Stimulated activated CD8-positive, alpha-beta memory T cell treated with anti-CD3 and anti-CD28 coated beads, Interleukin-12 subunit alpha, Interleukin-12 subunit beta, amount 100 ng/mL, for 4 hours (primary cell): ENCODE measurements around the gene RAPGEFL1.
"Not testable (repeated sequence)": the region's sequence is repeated elsewhere in the genome, so short reads cannot be mapped to it uniquely, and the experiment has no call there.

ENCODE experiments used
- DNase-seq: peaks from one replicate; pipeline ENCODE4 v3.0.0-alpha.2; 2020; ENCODE audit warnings: low read depth

Gene RAPGEFL1

DNA sequence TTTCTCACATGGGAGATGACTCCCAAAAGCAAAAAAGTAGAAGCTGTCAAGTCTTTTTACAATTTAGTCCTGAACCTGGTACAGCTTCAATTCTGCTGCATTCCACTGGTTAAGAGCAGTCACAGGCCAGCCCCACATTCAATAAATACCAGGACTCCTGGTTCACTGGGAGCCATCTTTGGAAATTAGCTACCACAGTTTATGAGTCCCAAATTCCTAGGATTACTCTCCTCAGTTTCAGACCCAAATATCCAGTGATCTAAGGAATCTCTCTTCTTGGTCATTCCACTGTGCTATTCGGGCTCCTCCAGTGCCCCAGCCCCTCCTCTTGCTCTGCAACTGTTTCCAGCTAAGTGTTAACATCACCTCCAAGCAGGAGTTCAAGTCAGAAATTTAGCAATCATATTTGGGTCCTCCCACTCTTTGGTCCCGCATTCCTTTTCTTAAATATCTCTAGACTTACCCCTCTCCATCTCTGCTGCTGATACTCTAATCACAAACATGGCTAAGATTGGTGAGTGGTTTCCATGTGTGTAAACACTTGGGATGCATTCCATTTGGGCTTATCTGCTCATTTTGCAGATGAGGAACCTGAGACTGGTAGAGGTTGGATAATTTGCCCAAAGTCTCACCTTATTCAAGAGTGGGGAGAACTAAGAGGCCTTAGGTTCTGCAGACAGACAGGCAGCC is 32.3 kb downstream of the RAPGEFL1 start:
- DNase-seq = no peak

DNA sequence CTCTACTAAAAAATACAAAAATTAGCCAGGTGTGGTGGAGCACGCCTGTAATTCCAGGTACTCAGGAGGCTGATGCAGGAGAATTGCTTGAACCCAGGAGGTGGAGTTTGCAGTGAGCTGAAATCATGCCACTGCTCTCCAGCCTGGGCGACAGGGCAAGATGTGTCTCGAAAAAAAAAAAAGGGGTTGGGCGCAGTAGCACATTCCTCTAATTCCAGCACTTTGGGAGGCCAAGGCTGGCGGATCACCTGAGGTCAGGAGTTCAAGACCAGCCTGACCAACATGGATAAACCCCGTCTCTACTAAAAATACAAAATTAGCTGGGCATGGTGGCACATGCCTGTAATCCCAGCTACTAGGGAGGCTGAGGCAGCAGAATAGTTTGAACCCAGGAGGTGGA is 36.6 kb downstream of the RAPGEFL1 start:
- not testable (repeated sequence) for DNase-seq

DNA sequence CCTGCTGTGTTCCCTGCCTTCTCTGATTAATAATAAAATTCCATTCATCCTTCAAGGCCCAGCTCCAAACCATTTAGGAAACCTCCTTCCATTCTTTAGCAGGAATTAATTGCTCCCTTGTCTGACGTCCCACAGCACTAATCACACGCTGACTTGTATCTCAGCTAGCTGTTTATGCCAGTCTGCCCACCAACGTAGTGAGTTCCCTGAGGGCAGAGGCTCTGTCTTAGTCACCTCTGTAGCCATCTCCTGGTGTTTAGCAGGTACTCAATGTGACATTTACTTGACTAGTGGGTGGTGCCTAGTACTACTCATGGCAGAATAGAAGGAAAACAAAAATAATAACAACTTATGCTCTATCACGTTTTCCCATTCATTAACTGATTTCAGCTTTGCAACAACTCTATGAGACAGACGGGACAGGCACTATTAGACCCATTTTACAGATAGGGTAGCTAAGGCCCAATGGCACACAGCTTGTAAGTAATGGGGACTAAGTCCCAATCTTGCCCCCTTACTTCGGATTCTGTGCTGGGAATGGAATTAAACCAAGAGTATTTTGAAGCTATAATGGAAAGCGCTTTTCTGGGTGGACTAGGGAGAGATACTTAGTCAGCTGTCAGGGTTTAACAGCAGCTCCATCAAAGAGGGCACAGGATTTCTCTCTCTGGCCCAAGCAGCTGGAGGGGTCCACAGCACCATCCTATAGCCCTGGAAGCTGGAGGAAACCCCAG is 40.9 kb downstream of the RAPGEFL1 start:
- no peak for DNase-seq

DNA sequence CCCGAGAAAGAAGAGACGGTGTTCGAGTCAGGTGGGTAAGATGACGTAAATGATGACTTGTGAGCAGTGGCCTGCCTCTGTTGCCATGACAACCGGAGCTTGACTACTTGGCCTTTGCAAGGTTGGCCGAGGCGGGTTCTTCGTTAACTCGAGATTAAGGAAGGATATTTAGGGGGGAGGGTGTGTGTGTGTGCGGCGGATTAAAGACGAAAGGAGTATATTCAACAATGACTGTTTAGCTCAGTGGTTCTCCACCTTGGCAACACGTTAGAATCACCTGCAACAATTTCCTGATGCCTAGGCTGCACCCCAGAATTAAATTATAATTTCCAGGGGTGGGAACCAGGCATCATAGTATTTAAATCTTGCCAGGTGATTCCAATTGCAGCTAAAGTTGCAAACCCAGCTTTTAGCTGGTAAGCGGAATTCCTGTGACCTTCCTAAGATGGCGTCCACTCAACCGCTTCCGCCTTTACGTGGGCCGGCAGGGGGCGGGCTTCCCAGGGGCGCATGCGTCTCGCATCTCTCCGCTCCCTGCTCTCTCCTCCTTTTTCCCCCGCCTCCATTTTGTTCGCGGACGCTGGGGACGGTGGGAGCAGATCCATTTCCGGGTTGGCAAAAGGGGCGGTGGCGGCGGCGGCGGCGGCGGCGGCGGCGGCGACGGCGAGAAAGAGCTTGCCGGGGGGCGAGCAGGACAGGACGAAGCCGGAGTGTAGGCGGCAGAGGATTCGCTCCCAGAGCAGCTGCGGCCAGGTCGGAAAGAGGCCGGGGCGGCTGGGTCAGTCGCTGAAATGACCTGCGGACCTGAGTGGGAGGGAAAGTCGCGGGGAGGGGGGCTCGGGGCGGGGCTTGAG is 41.7 kb downstream of the RAPGEFL1 start, which contains the start of gene WIPF2:
Gene WIPF2 (plus strand): TSS at position 565 of the 854 bp plus-strand sequence. CDS start 37,156 bp downstream, outside the sequence.
- peak; percentile 93 for DNase-seq

DNA sequence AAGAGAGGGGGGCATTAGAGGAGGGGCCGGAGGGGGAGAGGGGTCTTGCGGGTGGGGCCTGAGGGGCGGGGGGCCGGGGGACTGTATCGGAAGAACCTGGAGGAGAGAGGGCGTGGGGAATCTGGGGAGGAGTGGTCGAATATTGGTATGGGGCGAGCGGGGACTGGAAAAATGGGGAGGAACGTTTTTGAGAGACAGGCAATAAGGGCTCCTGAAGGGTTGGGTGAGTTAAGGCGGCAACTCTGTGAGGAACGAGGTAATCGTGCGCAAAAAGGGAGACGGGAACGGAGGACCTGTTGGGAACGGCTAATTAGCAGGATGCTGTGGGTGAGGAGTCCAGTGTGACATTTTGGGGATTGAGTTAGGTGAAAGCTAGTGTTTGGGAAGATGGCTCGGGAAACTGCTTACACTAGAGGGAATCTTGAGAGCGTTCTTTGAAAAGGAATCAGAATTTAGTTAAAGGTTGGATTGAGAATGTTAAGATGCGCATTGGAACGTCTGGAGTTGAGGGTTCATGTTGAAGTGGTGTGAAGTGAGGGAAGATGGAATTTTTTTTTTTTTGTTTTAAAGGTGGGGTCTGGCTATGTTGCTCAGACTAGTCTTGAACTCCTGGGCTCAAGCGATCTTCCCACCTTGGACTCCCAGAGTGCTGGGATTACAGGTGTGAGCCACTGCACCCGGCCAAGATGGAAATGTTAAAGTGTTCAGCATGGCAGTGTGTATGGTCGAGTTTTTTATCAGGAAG is 42.5 kb downstream of the RAPGEFL1 start:
- peak; percentile 13 for DNase-seq

DNA sequence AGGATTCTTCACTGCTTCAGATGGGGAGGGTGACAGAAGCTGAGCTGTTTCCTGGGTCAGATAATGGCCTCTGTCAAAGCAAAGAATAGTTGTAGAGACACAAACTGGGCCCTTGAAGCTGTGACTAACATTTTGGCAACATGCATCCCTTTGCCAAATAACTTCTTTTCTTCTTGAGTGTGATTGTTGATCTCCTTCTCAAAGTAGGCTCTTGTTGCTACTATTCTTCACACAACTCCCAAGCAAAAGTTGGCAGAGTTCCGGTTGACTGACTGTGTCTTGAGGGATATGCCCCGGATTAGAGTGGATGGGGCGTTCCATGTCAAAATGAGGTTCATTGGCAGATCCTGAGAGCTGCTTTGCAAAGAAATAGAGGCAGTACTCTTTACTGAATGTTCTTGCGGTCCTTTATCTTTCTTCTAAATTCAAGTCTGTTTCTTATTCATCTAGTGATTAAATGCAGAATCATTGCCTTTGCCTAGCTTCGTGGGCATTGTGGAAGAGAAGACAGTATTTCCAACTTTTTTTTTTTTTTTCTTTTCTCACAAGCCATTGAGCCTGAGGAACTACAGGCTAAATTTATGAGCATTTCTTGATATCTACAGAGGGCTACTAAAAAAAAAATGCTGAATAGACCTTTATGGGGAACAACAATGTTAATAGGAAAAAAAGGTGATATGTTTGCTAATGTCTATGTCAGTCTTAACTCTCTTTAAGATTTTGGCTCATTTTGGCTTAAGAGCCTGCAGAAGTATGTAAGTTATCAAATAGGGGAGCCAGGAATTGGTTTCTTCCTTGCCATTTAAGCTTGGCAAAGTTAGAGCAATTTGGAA is 47.7 kb downstream of the RAPGEFL1 start:
- DNase-seq = no peak

DNA sequence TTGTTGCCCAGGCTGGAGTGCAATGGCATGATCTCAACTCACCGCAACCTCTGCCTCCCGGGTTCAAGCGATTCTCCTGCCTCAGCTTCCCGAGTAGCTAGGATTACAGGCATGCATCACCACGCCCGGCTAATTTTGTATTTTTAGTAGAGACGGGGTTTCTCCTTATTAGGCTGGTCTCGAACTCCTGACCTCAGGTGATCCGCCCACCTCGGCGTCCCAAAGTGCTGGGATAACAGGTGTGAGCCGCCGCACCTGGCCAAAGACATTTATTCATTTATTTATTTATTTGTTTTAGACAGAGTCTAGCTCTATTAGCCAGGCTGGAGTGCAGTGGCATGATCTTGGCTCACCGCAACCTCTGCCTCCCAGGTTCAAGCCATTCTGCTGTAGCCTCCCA is 51.9 kb downstream of the RAPGEFL1 start:
- DNase-seq = not testable (repeated sequence)

DNA sequence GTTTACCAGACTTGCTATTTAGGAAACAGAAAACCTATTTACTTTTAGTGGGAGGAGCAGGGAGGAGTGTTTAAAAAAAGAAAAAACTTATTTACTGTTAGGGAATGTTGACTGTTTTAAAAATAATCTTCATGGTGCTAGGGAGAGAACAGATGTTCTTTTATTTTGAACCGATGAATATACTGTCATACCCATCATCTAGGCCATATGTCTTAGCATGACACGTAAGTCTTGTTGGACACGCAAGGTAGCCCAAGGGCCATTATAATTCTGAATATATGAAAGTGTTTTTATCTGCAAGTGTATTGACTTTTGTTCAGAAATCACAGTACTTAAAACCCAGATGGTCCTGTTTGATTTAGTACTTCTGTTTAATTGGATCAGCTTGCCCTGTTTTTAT is 53.4 kb downstream of the RAPGEFL1 start:
- no peak for DNase-seq

DNA sequence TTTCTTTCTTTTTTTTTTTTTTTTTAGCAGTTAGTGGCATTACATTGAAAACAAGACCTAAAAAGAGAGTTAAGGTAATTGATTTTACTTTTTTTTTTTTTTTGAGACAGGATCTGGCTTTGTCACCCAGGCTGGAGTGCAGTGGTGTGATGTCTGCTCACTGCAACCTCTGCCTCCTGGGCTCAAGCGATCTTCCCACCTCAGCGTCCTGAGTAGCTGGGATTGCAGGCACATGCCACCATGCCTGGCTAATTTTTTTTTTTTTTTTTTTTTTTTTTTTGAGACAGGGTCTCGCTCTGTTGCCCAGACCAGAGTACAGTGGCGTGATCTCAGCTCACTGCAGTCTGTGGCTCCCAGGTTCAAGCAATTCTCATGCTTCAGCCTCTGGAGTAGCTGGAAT is 54.7 kb downstream of the RAPGEFL1 start:
- DNase-seq = not testable (repeated sequence)

DNA sequence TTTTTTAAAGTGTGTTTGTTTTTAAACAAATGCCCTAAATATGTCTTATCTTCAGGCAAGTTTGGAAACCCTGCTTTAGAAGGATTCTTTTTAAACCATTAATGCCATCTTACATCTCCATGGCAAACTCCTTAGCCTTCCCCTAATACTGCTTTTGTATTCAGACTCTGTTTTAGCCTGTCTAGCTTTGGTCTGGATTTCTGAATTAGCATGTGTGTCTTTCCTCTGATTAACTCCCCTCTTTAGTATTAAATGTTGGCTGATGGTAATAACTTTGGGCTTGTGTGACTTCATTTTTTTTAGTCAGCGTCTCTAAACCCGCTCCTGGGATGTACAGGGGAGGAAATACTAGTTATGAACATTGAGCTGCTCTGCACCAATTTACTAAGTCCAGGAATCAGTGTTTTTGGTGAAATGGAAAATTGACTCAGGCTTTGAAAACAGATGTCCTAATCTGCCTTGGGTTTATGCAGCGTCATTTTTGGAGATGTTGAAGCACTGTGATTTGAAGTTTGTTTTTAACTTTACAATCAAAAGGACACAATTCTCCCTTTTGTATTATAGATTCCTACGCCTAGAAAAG is 64.1 kb downstream of the RAPGEFL1 start:
- DNase-seq = no peak

DNA sequence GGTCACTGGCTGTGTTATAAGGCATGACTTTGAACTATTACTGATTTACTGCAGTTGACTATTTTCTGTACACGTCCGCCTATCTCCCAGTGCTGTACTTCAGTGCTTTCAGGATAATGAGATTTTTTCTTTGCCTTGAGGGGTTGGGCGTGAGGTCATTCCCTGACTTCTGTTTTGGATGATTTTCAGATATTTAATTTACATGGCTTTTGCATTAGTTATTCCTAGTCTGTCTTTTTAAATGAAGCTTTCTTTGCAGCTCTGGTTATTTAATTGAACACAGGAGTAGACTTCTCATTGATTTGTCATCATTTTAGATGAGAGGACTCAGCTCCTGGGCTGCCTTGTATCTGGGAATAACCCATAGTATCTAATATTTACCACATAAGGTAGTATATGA is 65.5 kb downstream of the RAPGEFL1 start:
- no peak for DNase-seq

DNA sequence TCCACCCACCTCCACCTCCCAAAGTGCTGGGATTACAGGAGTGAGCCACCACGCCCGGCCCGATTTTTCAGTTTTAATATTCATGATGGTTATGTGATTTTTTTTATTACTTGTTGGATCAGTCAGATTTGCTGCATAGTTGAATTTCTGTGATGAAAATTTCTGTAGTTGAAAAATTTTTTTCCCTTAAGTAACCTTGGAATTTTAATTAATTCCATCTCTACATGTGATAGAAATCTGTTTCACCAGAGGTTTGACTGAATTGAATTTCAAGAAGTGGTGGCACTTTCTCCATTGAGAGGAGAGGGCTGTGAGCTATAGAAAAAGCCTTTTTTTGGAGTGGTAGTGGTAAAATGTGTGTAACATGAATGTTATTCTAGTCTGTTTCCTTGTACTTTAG is 66.5 kb downstream of the RAPGEFL1 start:
- DNase-seq = no peak

DNA sequence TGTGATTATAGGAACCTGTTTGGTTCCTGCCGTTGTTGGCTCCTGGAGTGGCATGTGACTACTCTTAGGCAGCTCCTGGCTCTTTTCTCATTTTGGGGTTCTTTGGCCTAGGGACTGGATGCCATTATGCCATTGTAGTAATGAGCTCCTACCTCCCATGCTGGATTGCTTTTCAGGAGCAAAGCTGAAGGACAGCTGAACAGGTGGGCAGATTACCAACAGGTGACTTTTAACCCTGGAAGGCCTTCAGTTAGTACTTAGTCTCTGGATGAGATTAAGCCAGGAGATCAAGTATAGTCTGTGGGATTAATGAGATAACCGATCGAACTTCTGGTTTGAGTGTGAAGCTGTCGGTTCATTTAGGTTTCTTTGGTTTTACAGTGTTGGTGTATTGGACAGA is 67.0 kb downstream of the RAPGEFL1 start:
- DNase-seq = no peak
